Osteoblast (primary cell): Measurements from ENCODE around the gene GM2A. TPM values are rescaled to one million over a fixed set of nuclear protein-coding genes. Genes with fewer than 3 reads are reported as not detected.
A peak's percentile ranks its signal among the peaks of the same experiment; 100 is the strongest.

Experiments used
- DNase-seq: peaks from one replicate; pipeline ENCODE4 v3.0.0; 2011; ENCODE audit warnings: low spot score, mixed read lengths; ENCODE audit not compliant: insufficient read length; ENCODE audit errors: missing footprints
- H2AFZ ChIP-seq: 2 replicates; pipeline ENCODE4 v1.6.0; 2011; ENCODE audit warnings: mild to moderate bottlenecking, low read length
- H3K27ac ChIP-seq: 2 replicates; pipeline ENCODE4 v1.5.1; 2011; ENCODE audit warnings: mild to moderate bottlenecking, low read depth, low read length, moderate library complexity
- H3K27me3 ChIP-seq: 2 replicates; pipeline ENCODE4 v1.6.0; 2012; ENCODE audit warnings: mild to moderate bottlenecking, control low read depth, inconsistent platforms, low read length, moderate library complexity; ENCODE audit not compliant: insufficient read depth
- H3K36me3 ChIP-seq: 2 replicates; pipeline ENCODE4 v1.5.1; 2011; ENCODE audit warnings: mild to moderate bottlenecking, low read length, control low read depth, moderate library complexity; ENCODE audit not compliant: insufficient read depth
- H3K4me1 ChIP-seq: 2 replicates; pipeline ENCODE4 v1.5.1; 2011; ENCODE audit warnings: mild to moderate bottlenecking, low read length, control low read depth, moderate library complexity; ENCODE audit not compliant: insufficient read depth
- H3K4me2 ChIP-seq: 2 replicates; pipeline ENCODE4 v1.6.0; 2011; ENCODE audit warnings: mild to moderate bottlenecking, low read length; ENCODE audit not compliant: insufficient read depth
- H3K4me3 ChIP-seq: fragments of 200-600 bp; sonication (generic); 3 replicates; pipeline ENCODE4 v1.5.1; 2012; ENCODE audit warnings: mild to moderate bottlenecking, low read length, inconsistent platforms; ENCODE audit not compliant: insufficient read depth
- H3K79me2 ChIP-seq: 2 replicates; pipeline ENCODE4 v1.6.0; 2012; ENCODE audit warnings: mild to moderate bottlenecking, low read length, control low read depth, inconsistent platforms; ENCODE audit not compliant: insufficient read depth
- H3K9me3 ChIP-seq: 2 replicates; pipeline ENCODE4 v1.5.1; 2011; ENCODE audit warnings: low read depth, low read length, control low read depth
- H4K20me1 ChIP-seq: 2 replicates; pipeline ENCODE4 v1.6.0; 2012; ENCODE audit warnings: mild to moderate bottlenecking, low read length, control low read depth; ENCODE audit not compliant: insufficient read depth
- total RNA-seq: library from RNA; depleted of rRNA; stranded (reverse); fragments of >200 nt; gene quantifications from 2 replicates; pipeline ENCODE4 v1.2.3, GENCODE V29; 2012
- TF ChIP-seq, protein P1 (sequence below): IDR thresholded peaks from 2 replicates; pipeline ENCODE4 v1.5.1; 2011; ENCODE audit warnings: mild to moderate bottlenecking, low read depth, low read length, moderate library complexity; ENCODE audit errors: extremely low read depth

The GM2A gene
- total RNA-seq, 1 donor: 35.5 TPM

DNA sequence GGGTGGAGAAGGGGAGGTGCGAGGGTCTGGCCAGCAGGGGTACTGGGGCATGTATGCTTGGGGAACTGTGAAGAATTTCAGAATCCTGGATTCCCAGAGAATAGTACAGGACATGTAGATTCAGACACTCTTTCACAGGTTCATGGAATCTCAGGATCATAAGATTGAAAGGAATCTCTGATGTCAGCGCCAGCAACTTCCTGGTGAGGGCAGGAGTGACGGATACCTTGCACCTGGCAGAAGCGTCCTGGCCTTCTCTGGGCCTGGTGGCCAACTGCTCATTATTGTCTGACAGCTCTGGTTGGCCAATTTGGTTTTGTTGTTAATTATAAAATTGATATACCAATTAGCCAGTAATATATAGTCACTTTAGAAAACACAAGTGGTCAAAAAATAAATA is 6.9 kb downstream of the GM2A start:
- Histone ChIP-seq H3K4me2 (no peak overlapping the region), H4K20me1 (no peaks in the 10 kb centered on the region), H3K79me2 (peaks cover 32% of the 10 kb centered on the region), H3K4me1 (peaks cover 9% of the 10 kb centered on the region), H3K36me3 (no peaks in the 10 kb centered on the region), H2AFZ (no peak overlapping the region), H3K27ac (no peak overlapping the region), H3K9me3 (no peaks in the 10 kb centered on the region), H3K4me3 (no peak overlapping the region), H3K27me3 (no peaks in the 10 kb centered on the region)
- DNase-seq: no peak
- TF ChIP-seq, protein P1, sequence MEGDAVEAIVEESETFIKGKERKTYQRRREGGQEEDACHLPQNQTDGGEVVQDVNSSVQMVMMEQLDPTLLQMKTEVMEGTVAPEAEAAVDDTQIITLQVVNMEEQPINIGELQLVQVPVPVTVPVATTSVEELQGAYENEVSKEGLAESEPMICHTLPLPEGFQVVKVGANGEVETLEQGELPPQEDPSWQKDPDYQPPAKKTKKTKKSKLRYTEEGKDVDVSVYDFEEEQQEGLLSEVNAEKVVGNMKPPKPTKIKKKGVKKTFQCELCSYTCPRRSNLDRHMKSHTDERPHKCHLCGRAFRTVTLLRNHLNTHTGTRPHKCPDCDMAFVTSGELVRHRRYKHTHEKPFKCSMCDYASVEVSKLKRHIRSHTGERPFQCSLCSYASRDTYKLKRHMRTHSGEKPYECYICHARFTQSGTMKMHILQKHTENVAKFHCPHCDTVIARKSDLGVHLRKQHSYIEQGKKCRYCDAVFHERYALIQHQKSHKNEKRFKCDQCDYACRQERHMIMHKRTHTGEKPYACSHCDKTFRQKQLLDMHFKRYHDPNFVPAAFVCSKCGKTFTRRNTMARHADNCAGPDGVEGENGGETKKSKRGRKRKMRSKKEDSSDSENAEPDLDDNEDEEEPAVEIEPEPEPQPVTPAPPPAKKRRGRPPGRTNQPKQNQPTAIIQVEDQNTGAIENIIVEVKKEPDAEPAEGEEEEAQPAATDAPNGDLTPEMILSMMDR: no peak

DNA sequence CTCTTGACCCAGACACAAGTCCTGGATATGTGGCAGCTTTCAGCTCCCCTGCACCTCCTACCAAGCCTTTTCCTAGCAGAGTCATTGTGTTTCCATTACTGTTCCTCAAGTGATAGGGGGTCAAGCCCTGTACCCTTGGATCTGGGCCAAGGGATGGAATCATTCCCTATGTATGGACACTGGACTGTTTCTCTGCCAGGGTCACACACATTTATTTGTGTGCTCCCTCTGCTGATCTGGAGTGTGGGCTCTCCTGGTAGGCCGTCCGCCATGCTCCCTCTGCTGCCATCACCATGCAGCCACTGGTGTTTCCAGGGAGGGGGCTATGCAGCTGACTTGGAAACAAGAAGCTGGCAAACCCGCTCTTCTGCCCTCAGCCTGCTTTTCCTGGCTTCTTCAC is 9.5 kb downstream of the GM2A start:
- H3K4me2 ChIP-seq: no peak overlapping the region
- H2AFZ ChIP-seq: no peak overlapping the region
- peaks cover 9% of the 10 kb centered on the region for H3K4me1 ChIP-seq
- TF ChIP-seq, protein P1: no peak
- H3K79me2 ChIP-seq: peaks cover 10% of the 10 kb centered on the region
- H3K4me3 ChIP-seq: no peak overlapping the region
- DNase-seq: no peak
- peaks cover 8% of the 10 kb centered on the region for H3K36me3 ChIP-seq
- H3K27ac ChIP-seq: no peak overlapping the region
- no peaks in the 10 kb centered on the region for H4K20me1 ChIP-seq
- no peaks in the 10 kb centered on the region for H3K9me3 ChIP-seq
- H3K27me3 ChIP-seq: no peaks in the 10 kb centered on the region

DNA sequence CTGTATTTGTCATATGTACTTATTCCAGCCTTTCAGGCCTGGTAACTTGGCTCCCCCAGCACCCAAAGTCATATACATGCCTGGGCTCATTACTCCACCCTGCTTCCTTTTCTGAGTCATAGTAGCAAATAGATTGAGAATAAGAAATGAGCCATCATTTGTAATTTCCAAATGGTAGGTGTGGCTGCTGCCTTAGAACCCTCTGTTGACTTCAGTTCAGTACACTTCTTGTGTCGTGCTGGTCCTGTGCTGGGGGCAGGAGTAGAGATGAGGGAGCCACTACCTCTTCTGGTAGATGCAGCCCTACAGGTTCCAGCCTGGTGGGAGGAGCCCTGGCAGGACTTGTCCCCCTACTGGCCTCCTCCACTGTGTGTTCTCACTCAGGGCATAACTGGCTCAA is 11.1 kb downstream of the GM2A start:
- Histone ChIP-seq H3K36me3 (peaks cover 10% of the 10 kb centered on the region), H4K20me1 (no peaks in the 10 kb centered on the region), H3K4me1 (peaks cover 9% of the 10 kb centered on the region), H3K9me3 (no peaks in the 10 kb centered on the region), H3K27ac (peak overlapping the region; percentile 25), H3K27me3 (no peaks in the 10 kb centered on the region), H3K4me2 (no peak overlapping the region), H3K79me2 (peaks cover 2% of the 10 kb centered on the region), H3K4me3 (no peak overlapping the region), H2AFZ (peak overlapping the region; percentile 68)
- TF ChIP-seq, protein P1: no peak
- DNase-seq: peak; percentile 75

DNA sequence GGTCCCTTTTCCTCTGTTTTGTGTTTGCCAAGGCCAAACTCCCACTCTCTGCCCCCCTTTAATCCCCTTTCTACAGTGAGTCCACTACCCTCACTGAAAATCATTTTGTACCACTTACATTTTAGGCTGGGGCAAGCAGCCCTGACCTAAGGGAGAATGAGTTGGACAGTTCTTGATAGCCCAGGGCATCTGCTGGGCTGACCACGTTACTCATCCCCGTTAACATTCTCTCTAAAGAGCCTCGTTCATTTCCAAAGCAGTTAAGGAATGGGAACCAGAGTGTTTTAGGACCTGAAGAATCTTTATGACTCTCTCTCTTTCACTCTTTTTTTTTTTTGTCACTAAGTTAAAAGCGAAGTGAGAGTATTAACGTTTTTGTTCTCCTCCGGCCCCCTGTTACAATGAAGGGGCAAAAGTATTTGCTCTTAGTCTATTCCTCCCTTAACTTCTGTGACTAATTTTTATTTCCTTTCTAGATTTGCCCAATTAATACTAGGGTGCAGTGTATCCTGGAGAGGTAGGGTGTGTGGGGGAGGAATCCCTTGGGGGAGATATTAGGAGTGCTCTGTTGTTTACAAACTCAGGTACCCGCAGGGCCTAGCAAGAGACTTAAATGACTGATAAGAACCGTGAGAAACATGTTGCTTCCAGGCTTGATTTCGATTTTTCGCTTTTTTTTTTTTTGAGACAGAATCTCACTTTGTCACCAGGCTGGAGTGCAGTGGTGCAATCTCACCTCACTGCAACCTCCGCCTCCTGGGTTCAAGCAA is 14.7 kb downstream of the GM2A start:
- peak; percentile 27 for DNase-seq
- TF ChIP-seq, protein P1: no peak
- H3K79me2 ChIP-seq: no peaks in the 10 kb centered on the region
- no peak overlapping the region for H3K4me3 ChIP-seq
- H3K27ac ChIP-seq: no peak overlapping the region
- H3K27me3 ChIP-seq: no peaks in the 10 kb centered on the region
- H2AFZ ChIP-seq: no peak overlapping the region
- H3K4me1 ChIP-seq: peaks cover 9% of the 10 kb centered on the region
- no peaks in the 10 kb centered on the region for H3K9me3 ChIP-seq
- H3K4me2 ChIP-seq: no peak overlapping the region
- peaks cover 10% of the 10 kb centered on the region for H3K36me3 ChIP-seq
- no peaks in the 10 kb centered on the region for H4K20me1 ChIP-seq
